ENCODE measurements around the gene TUBGCP3. TPM values are rescaled to one million over a fixed set of nuclear protein-coding genes. Genes with fewer than 3 reads are reported as not detected.

TUBGCP3 gene
- total and polyA plus RNA-seq, 2 experiments from 2014 or later: 12.0 to 12.2 TPM

DNA sequence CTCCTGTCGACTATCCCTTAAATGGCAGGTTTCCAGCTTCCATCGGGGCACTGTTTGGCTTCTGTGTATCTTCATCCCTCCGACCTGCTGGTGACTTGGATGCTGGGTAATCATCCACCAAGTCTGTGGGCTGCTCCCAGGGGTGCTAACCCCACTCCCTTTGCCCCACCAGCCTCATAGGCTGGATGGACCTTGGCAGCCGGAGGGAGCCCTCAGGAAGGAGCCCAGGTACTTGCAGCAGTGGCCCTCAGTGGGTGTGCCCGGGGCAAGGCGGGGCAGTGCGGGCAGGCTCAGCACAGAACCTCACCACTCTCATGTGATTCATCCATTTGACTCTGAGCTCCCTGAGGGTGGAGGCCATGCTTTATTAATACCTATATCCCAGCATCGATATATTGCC, 27.4 kb upstream of the TUBGCP3 start:
- H3K79me2 ChIP-seq (ENCODE audit: insufficient read depth): no peaks in the 10 kb centered on the region
- H3K36me3 ChIP-seq (ENCODE audit: low read depth): no peaks in the 10 kb centered on the region
- WGBS, 2 experiments (ENCODE audit: low coverage in 1 of 2, low lambda C conversion rate in 2 of 2, missing lambda C conversion rate in 2 of 2): 71 to 72% methylated on average over 8 of the region's 8 CpGs
- TF ChIP-seq EZH2phosphoT487 (IDR thresholded peaks at IDR 0.05; ENCODE audit: insufficient read depth, low read depth): no peak
- no peak overlapping the region for H3K27ac ChIP-seq
- peaks cover 29% of the 10 kb centered on the region for H3K27me3 ChIP-seq (replicated peaks; ENCODE audit: insufficient read depth)
- H3K4me2 ChIP-seq (ENCODE audit: unreplicated experiment): no peak overlapping the region
- no peak overlapping the region for H3K4me3 ChIP-seq
- H3K9ac ChIP-seq: no peak overlapping the region
- no peak overlapping the region for H2AFZ ChIP-seq
- in situ Hi-C loops (cut with MboI): no loop called here
- DNase-seq: no peak
- H4K20me1 ChIP-seq (ENCODE audit: insufficient read depth): no peaks in the 10 kb centered on the region
- H3K4me1 ChIP-seq (ENCODE audit: insufficient read depth): no peaks in the 10 kb centered on the region
- H3K9me3 ChIP-seq (ENCODE audit: low read depth): no peaks in the 10 kb centered on the region
- no peaks in the 10 kb centered on the region for H3K9me2 ChIP-seq (ENCODE audit: insufficient read depth)
- no peaks in the 10 kb centered on the region for H3F3A ChIP-seq (ENCODE audit: insufficient read depth)

GRCh38 chr13:112614835-112615234, 26.9 kb upstream of the TUBGCP3 start:
- in situ Hi-C loops (cut with MboI): no loop called here
- no peaks in the 10 kb centered on the region for H4K20me1 ChIP-seq (ENCODE audit: insufficient read depth)
- no peaks in the 10 kb centered on the region for H3K9me3 ChIP-seq (ENCODE audit: low read depth)
- no peak for TF ChIP-seq EZH2 (IDR thresholded peaks at IDR 0.05; ENCODE audit: insufficient read depth, poor library complexity, severe bottlenecking)
- no peak for TF ChIP-seq EZH2phosphoT487 (IDR thresholded peaks at IDR 0.05; ENCODE audit: insufficient read depth, low read depth)
- no peak overlapping the region for H3K9ac ChIP-seq
- no peak overlapping the region for H3K4me2 ChIP-seq (ENCODE audit: unreplicated experiment)
- no peak overlapping the region for H2AFZ ChIP-seq
- WGBS, 2 experiments (ENCODE audit: low coverage in 1 of 2, low lambda C conversion rate in 2 of 2, missing lambda C conversion rate in 2 of 2): 63 to 76% methylated on average over 7 of the region's 7 CpGs
- H3F3A ChIP-seq (ENCODE audit: insufficient read depth): no peaks in the 10 kb centered on the region
- H3K36me3 ChIP-seq (ENCODE audit: low read depth): no peaks in the 10 kb centered on the region
- H3K27ac ChIP-seq: no peak overlapping the region
- no peaks in the 10 kb centered on the region for H3K79me2 ChIP-seq (ENCODE audit: insufficient read depth)
- no peaks in the 10 kb centered on the region for H3K9me2 ChIP-seq (ENCODE audit: insufficient read depth)
- no peak for DNase-seq
- H3K4me3 ChIP-seq: no peak overlapping the region
- peaks cover 30% of the 10 kb centered on the region for H3K27me3 ChIP-seq (replicated peaks; ENCODE audit: insufficient read depth)
- H3K4me1 ChIP-seq (ENCODE audit: insufficient read depth): no peaks in the 10 kb centered on the region

DNA sequence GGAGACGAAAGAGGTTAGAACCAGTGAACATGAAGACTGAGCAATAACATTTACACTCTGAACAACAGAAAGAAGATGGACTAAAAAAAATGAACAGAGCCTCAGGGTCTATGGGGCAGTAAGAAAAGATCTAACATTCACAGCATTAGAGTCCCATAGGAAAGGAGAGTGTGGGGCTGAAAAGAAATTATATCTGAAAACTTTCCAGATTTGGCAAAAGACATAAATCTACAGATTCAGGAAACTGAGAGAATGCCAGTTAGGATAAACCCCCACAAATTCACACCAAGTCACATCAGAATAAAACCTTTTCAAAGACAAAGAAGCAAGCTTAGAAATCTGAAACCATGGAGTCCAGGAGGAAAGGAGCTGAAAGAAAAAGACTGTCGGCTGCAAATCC, 20.3 kb upstream of the TUBGCP3 start:
- TF ChIP-seq EZH2phosphoT487 (IDR thresholded peaks at IDR 0.05; ENCODE audit: insufficient read depth, low read depth) (no peak), EZH2 (IDR thresholded peaks at IDR 0.05; ENCODE audit: insufficient read depth, poor library complexity, severe bottlenecking) (no peak)
- Histone ChIP-seq H4K20me1 (ENCODE audit: insufficient read depth) (no peaks in the 10 kb centered on the region), H3K4me3 (no peak overlapping the region), H3K4me2 (ENCODE audit: unreplicated experiment) (no peak overlapping the region), H3K9me2 (ENCODE audit: insufficient read depth) (no peaks in the 10 kb centered on the region), H2AFZ (no peak overlapping the region), H3F3A (ENCODE audit: insufficient read depth) (no peaks in the 10 kb centered on the region), H3K27me3 (replicated peaks; ENCODE audit: insufficient read depth) (peaks cover 26% of the 10 kb centered on the region), H3K27ac (no peak overlapping the region), H3K9ac (no peak overlapping the region), H3K36me3 (ENCODE audit: low read depth) (no peaks in the 10 kb centered on the region), H3K9me3 (ENCODE audit: low read depth) (no peaks in the 10 kb centered on the region), H3K79me2 (ENCODE audit: insufficient read depth) (no peaks in the 10 kb centered on the region), H3K4me1 (ENCODE audit: insufficient read depth) (0 out of 2 replicates have a peak, but pooled peaks cover 3% of the 10 kb centered on the region)
- in situ Hi-C loops (cut with MboI): loop anchor here (10.0 kb wide), 1 partner anchor 1133 kb away; no protein-coding TSS in a partner anchor
- 87 to 92% methylated on average over 2 of the region's 2 CpGs for WGBS, 2 experiments (ENCODE audit: low coverage in 1 of 2, low lambda C conversion rate in 2 of 2, missing lambda C conversion rate in 2 of 2)
- DNase-seq: no peak

GRCh38 chr13:112606109-112607001, 18.4 kb upstream of the TUBGCP3 start:
- no peaks in the 10 kb centered on the region for H3K9me3 ChIP-seq (ENCODE audit: low read depth)
- peak overlapping the region; percentile 95 for H2AFZ ChIP-seq
- H3K27ac ChIP-seq: peak overlapping the region; percentile 36
- 1% methylated on average over 44 to 45 of the region's 45 CpGs for WGBS, 2 experiments (ENCODE audit: low coverage in 1 of 2, low lambda C conversion rate in 2 of 2, missing lambda C conversion rate in 2 of 2)
- H3K79me2 ChIP-seq (ENCODE audit: insufficient read depth): no peaks in the 10 kb centered on the region
- DNase-seq: peak; percentile 95
- peak overlapping the region; percentile 76 for H3K4me3 ChIP-seq
- no peaks in the 10 kb centered on the region for H3K36me3 ChIP-seq (ENCODE audit: low read depth)
- TF ChIP-seq EZH2 (IDR thresholded peaks at IDR 0.05; ENCODE audit: insufficient read depth, poor library complexity, severe bottlenecking): no peak
- TF ChIP-seq EZH2phosphoT487 (IDR thresholded peaks at IDR 0.05; ENCODE audit: insufficient read depth, low read depth): no peak
- H3K4me1 ChIP-seq (ENCODE audit: insufficient read depth): 0 out of 2 replicates have a peak, but pooled peaks cover 3% of the 10 kb centered on the region
- H3F3A ChIP-seq (ENCODE audit: insufficient read depth): no peaks in the 10 kb centered on the region
- H3K4me2 ChIP-seq (ENCODE audit: unreplicated experiment): peak overlapping the region; percentile 92
- H3K27me3 ChIP-seq (replicated peaks; ENCODE audit: insufficient read depth): peaks cover 26% of the 10 kb centered on the region
- no peaks in the 10 kb centered on the region for H3K9me2 ChIP-seq (ENCODE audit: insufficient read depth)
- in situ Hi-C loops (cut with MboI): loop anchor here (10.0 kb wide), 1 partner anchor 1132 kb away; no protein-coding TSS in a partner anchor
- no peaks in the 10 kb centered on the region for H4K20me1 ChIP-seq (ENCODE audit: insufficient read depth)
- peak overlapping the region; percentile 75 for H3K9ac ChIP-seq
